GM21825 (cell line): ENCODE results near the gene MYG1.
A peak's percentile ranks its signal among the peaks of the same experiment; 100 is the strongest.

Experiments
- ATAC-seq: cut with Tn5 transposase; IDR thresholded peaks from one replicate; pipeline ENCODE4 v1.9.1; 2021; ENCODE audit warnings: mild to moderate bottlenecking, moderate library complexity; ENCODE audit not compliant: unreplicated experiment

MYG1 gene, protein sequence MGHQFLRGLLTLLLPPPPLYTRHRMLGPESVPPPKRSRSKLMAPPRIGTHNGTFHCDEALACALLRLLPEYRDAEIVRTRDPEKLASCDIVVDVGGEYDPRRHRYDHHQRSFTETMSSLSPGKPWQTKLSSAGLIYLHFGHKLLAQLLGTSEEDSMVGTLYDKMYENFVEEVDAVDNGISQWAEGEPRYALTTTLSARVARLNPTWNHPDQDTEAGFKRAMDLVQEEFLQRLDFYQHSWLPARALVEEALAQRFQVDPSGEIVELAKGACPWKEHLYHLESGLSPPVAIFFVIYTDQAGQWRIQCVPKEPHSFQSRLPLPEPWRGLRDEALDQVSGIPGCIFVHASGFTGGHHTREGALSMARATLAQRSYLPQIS

DNA sequence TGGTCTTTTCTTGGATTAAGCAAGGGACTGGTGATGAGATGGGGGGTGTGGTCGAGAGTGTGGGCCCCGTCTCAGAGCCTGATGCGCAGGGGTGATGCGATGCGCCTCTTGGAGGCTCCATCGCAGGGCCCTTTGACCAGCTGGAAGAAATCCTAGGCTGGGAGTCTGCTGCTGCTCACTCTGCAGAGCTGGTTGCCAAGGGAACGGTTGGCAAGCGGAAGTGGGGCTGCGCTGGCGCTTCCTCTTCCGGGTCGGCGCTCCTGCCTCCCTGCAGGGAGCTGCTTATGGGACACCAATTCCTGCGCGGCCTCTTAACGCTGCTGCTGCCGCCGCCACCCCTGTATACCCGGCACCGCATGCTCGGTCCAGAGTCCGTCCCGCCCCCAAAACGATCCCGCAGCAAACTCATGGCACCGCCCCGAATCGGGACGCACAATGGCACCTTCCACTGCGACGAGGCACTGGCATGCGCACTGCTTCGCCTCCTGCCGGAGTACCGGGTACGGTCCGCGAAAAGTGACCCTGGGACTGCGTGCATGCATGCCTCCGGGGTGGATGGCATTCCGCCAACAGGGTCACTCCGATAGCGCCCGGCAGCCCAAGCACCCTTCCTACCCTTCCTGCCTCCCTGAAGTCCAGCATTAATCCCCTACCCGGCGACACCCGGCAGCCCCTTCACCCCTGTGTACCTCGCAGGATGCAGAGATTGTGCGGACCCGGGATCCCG is at the start of gene MYG1:
Gene MYG1 (plus strand): TSS at position 242 of the 727 bp plus-strand sequence. CDS start 43 bp downstream, at position 285.
- peak; percentile 68 for ATAC-seq

DNA sequence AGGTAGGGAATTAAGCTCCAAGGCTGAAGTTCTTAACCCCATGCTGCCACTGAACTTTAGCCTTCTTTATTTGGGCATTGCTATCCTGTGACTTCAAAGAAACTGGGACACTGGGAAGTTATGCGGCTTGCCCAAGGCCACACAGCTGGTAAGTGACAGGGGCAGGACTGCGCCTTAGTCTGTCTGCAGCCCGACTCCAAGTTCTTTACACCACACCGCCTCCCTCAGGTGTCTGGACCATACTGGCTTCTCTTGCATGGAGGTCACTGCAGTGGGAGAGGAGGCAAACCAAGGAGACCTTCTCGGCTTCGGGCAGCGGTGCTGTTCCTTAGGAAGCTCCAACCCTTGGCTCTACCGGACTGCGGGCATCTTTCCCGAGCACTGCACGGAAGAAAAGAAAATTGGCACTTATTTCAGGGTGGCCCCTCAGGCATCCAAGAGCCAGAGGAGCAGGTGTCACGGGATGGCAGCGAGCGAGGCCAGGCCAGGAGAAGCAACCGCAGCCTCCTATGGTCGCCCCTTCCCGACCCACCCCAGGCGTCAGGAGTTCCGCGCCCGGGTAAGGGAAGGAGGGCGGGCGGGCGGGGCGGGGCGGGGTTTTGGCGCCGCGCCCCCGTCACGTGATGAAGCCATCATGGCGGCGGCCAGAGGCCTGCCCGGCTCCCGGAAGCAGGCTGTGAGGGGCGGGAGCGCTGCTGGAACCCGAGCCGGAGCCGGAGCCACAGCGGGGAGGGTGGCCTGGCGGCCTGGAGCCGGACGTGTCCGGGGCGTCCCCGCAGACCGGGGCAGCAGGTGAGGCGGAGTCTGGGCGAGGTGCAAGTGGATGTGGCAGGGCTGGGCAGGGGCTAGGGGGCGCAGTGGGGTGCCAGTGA is 47.8 kb upstream of the MYG1 start:
- peak; percentile 65 for ATAC-seq

DNA sequence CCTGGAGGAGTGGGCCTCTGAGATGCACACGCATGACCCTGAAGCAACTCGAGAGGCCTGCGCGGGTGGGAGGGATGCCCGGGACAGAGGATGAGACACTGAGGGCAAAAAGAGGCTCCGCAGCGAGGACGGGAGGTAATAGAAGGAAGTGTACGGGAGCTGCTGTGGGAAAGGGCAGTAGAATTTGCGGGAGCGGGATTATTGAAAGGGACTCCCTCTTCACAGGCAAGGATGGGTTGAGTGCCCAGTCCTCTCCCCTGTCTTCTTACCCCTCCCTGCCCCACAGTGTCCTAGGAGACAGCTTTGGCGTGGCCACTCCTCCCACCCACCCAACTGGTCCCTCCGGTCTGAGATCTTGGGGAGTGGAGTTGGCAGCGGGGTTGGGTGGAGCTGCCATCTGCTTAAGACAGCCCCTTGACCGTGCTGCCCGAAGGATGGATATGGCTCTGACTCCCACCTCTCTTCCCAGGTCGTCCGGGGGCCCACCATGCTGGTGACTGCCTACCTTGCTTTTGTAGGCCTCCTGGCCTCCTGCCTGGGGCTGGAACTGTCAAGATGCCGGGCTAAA is 47.1 kb upstream of the MYG1 start:
- ATAC-seq: no peak

DNA sequence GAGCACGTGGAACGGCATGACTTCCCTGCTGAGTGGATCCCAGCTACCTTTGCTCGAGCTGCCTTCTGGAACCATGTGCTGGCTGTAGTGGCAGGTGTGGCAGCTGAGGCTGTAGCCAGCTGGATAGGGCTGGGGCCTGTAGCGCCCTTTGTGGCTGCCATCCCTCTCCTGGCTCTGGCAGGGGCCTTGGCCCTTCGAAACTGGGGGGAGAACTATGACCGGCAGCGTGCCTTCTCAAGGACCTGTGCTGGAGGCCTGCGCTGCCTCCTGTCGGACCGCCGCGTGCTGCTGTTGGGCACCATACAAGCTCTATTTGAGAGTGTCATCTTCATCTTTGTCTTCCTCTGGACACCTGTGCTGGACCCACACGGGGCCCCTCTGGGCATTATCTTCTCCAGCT is 46.2 kb upstream of the MYG1 start:
- ATAC-seq: no peak

DNA sequence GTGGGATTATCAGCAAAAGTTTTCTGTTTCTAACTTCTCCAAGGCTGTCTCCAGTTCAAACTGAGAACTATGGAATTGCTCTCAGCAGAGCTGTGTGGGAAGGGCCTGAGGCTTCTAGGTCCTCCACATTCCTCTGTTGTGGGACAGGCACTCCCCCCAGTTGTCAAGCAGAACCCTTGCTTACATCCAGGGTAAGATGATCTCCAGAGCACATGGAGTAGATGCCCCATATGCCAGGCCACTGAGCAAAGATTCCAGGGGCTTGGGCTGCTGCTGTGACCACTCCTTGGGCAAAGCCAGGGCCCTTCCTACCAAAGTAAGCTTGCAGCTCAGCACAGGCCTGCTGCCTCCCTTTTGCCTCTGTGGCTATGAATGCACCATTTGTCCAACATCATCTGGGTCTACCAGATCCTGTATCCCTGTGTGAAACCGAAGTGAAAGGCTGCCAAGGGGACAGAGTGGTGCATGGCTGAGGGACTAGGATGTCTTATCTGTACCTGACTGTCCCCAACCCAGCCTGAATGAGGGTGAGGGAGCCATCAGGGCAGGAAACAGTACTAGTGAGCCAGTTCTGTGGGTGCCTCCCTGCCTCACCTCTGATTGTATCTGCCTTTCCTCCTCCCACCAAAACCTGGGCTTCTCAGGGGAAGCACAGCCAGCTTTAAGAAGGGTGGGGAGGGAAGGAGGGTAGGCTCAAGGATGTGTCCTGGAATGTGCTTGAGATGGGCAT is 44.5 kb upstream of the MYG1 start:
- no peak for ATAC-seq

GRCh38 chr12:53255996-53256395 is 43.5 kb upstream of the MYG1 start:
- ATAC-seq: no peak

- ATAC-seq: no peak
These were observed 40.7 kb upstream of the MYG1 start for GRCh38 chr12:53258541-53259539.

GRCh38 chr12:53259891-53260290 is 39.6 kb upstream of the MYG1 start:
- no peak for ATAC-seq

DNA sequence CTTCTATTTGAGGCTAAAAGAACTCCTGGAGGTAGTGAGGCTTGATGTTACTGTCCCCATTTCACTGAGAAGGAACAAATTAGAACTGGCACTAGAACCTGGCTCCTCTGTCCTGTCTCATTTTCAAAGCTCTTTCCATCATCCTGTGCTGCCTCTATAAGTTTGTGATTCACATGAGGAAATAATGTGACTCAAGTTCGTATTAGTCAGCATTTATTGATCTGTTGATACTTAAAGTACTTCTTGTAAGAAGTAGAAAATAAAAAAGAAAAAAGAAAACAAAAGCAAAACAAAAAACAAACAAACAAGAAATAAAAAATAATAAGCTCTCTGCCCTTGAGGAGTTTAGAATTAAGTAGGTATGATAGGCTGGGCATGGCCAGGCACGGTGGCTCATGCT is 33.7 kb upstream of the MYG1 start:
- ATAC-seq: no peak

- no peak for ATAC-seq
These were observed 32.0 kb upstream of the MYG1 start for GRCh38 chr12:53267306-53267998.

- peak; percentile 87 for ATAC-seq
These were observed 31.4 kb upstream of the MYG1 start, which contains the start of gene ESPL1 for GRCh38 chr12:53267999-53268629. Gene ESPL1, plus strand, starts transcription at chr12:53268299. Its CDS starts 468 bp downstream, at chr12:53268767.

- no peak for ATAC-seq
These were observed 30.6 kb upstream of the MYG1 start for GRCh38 chr12:53268630-53269562.

DNA sequence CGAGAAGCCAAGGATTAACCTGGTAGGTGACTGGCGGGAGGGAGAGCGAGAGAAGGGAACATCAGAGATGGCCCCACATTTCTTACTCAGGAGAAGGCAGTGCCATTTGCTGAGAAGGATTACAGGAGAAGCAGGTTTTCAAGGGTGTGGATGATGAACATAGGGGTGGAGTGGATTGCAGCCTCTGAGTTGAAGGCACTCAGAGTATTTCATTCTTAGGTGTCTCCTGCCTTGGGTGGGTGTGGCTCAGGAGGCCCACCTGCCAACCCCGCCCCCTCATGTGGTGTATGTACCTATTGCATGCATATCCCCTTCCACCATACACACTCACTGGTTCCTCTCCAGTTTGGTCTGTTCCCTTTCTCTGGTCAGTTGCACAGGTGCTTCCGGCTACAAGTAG is 25.1 kb upstream of the MYG1 start:
- ATAC-seq: no peak

DNA sequence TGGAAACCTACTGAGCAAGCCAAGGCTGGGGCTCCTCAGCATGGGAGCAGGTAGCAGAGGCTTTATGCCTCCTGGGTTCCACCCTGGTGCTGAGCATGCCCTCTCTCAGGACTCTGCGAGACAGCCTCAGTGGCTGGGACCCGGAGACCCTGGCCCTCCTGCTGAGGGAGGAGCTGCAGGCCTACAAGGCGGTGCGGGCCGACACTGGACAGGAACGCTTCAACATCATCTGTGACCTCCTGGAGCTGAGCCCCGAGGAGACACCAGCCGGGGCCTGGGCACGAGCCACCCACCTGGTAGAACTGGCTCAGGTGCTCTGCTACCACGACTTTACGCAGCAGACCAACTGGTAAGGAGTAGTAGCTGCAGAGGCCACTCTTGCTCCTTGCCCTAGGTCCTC is 23.0 kb upstream of the MYG1 start:
- ATAC-seq: no peak

- no peak for ATAC-seq
These were observed 21.5 kb upstream of the MYG1 start for GRCh38 chr12:53277981-53278380.

DNA sequence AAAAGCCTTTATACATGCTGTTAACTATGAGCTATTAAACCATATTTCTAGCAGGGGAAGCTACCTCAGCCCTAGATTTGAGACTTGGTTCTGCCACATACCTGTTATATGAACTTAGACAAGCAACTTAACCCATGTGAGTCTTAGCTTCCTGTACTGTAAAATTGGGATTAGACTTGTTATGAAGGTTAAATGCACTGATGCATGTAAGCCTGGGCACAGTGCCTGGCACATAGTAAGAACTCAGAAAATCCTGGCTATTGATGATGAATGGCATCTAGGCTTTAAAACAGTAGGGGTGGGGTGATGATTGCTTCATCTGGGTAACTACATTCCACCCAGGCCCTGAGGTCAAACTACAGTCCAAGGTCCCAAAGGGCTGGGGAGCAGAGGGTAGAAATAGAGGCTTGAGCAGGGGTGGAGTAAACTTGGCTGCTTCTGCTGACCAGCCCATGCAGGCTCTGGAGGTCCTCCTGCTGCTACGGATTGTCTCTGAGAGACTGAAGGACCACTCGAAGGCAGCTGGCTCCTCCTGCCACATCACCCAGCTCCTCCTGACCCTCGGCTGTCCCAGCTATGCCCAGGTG is 20.1 kb upstream of the MYG1 start:
- ATAC-seq: no peak
